Posterior cingulate gyrus (tissue), 11 donors: ENCODE results near the gene ACSL1.
"Not testable (repeated sequence)": the region's sequence is repeated elsewhere in the genome, so short reads cannot be mapped to it uniquely, and the experiment has no call there.

Experiments
- DNase-seq, 10 donors: peaks; one replicate each; pipeline versions ENCODE4 v3.0.0 to v3.0.0-alpha.2; 2020 to 2021; ENCODE audit warnings: mixed read lengths in 3 of 10
- intact Hi-C: fragments of 100-400 bp; cut with DNase I; formaldehyde crosslinking; loops from one replicate; pipeline ENCODE4 v1.15.1; 2023

Gene ACSL1

DNA sequence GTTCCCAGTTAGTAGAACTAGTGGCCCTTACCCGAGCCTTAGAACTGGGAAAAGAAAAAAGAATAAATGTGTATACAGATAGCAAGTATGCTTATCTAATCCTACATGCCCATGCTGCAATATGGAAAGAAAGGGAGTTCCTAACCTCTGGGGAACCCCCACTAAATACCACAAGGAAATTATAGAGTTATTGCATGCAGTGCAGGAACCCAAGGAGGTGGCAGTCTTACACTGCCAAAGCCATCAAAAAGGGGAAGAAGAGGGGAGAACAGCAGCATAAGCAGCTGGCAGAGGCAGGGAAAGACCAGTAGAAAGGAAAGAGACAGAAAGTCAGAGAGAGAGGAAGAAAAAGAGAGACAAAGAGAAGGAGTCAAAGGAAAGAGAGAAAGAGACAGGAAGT is 86.2 kb downstream of the ACSL1 start:
- DNase-seq, intact Hi-C loops: not testable (repeated sequence)

DNA sequence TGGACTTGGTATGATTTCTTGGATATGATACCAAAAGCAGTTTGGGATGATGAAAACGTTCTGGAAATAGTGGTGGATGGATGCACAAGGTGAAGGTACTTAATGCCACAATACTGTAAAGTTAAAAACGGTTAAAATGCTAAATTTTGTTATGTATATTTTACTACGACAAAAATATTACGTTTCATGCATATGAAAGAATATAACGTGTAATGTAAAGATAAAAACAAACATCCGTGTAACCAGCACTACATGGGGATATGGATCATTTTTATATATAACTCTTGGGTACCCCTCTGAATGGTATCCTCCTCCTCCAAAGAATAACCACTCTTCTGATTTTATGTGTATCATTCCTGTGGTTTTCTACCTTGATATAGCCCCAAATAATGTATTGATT is 91.0 kb downstream of the ACSL1 start:
- intact Hi-C loops, result loop anchor here (1.0 to 5.0 kb wide), 3 partner anchors 84 to 197 kb away; no protein-coding TSS in a partner anchor

DNA sequence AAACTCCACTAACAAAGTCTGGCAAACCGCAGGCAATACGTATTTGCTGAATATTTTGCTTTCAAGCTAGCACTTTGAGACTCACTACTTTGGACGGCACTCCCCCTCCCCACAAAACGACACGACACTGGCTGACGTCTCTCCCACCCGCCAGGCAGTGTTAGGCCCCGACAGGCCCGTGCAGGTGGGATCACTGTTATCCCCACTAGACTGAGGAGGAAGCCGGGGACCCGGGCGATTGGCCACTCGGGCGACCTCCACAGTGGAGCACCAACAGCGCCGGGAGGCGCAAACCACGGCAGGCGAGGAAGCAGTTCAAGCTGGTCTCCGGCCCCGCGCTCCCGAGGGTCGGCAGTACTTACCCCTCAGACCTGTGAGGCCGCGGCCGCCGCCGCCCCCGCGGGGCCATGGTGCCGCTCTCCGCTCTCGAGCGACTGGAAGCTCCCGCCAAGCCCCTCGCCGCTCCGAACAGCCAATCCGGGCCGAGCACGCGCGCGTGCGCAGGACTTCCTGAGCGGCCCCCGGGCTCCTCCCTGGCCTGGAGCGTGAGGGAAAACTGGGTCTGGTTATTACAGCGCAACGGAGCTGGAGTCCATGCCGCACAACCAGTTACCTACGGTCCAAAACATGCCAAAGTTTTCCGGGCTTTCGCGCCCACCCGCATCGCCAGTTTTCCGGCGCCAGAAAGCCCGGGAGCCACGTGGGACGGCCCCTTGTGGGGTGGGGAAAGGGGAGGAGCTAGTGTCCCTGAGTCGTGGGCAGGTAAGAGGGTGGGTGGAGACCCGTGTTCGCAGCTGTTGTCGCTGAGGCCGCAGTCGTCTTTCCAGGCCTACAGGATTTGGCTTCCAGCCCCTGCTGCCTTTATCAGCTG is 91.9 kb downstream of the ACSL1 start, which contains the start of gene CENPU:
Gene CENPU (minus strand): TSS at position 443 of the 871 bp plus-strand sequence. CDS start 34 bp downstream, at position 409.
- intact Hi-C loops, result loop anchor here (1.0 to 5.0 kb wide), 3 partner anchors 83 to 197 kb away; no protein-coding TSS in a partner anchor
- DNase-seq, result peak; percentile 91 to 99 (median 96)

More for the DNA sequence above, 91.0 kb downstream of the ACSL1 start:
- DNase-seq, result no peak

DNA sequence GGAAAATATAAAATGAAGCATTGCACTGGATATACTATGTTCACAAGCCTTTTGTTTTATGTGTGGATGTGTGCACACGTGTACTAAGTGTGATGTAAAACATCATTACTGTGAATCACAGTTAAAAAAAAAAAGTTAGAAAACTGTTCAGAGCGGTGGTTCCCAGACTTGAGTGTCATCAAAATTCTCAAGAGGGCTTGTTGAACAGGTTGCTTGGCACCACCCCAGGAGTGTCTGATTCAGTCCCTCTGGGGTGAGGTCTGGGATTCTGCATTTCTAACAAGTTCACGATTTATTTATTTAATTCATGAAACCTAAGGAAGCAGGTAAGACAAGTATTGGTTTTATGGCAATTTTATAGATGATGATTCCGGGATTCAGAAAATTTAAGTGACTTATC is 93.6 kb downstream of the ACSL1 start:
- no peak for DNase-seq
- intact Hi-C loops, result loop anchor here (5.0 kb wide), 1 partner anchor 195 kb away; no protein-coding TSS in a partner anchor

DNA sequence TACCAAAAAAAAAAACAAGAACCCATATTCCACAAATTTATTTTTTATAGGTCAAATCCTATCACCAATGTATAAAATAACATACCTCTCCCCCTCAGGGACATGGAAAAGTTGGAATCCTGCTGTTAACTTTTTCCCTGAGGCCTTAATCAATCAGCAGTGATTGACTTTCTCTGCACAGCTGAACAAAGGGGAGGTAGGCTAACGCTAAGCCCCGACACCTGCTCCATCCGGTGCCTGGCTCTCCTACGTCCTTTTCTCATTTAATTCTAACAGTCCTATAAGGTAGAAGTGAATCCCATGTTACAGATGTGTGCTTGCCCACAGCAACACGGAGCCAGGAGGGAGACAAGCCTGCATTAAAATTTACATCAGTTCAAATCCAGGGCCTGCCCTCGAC is 94.7 kb downstream of the ACSL1 start:
- DNase-seq, result no peak
- intact Hi-C loops, result loop anchor here (5.0 kb wide), 1 partner anchor 194 kb away; no protein-coding TSS in a partner anchor

DNA sequence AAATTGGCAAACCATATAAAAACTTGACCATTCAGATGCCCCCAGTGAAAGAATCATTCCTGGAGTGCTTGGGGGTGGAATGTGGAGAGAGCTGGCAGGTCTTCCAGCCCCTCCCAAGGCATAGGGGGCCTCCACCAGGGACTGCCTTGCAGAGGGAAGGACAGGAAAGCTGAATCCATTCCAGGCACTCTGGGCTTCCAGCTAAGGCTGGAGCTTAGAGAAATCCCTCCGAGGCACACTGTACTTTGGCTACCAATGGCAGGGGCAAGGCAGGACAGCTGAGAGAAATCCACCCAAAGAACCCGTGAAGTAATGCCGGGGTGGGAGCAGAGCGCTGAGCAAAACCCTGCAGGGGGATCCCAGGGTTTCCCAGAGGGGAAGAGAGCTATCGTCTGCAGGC is 95.8 kb downstream of the ACSL1 start:
- no peak for DNase-seq

DNA sequence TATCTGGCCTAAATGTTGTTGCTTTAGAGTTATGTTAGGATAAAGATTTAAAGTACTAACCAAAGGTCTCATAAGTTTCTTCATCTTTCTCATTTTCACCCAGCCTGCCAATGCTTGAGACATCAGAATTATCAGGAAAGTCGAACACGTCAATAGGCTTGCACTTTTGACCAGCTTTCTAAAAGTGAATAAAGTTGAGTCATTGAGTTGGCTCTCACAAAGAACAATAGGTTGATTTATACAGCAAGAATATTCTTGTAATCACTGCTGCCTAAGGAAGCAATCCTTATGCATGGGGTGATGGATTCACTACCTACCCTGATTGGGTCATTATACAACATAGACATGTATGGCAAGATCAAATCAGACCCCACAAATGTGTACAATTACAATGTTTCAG is 96.9 kb downstream of the ACSL1 start:
- no peak for DNase-seq
- intact Hi-C loops, result no loop called here

More for the DNA sequence above, 95.8 kb downstream of the ACSL1 start:
- intact Hi-C loops, result loop anchor here (5.0 kb wide), 1 partner anchor 193 kb away; no protein-coding TSS in a partner anchor

DNA sequence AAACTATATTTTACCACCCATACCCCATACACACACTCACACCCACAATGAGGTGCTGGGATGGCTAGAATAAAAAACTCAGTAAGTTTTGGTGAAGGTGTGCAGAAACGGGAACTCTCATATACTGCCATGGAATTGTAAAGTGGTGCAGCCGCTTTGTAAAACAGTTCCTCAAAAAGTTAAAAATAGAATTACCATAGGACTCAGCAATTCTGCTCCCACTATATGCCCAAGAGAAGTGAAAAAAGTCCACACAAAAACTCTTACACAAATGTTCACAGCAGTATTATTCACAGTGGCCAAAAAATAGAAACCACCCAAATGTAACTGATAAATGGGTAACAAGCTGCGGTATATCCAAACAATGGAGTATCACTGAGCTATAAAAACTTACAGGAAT is 98.3 kb downstream of the ACSL1 start:
- intact Hi-C loops, result no loop called here
- no peak for DNase-seq

DNA sequence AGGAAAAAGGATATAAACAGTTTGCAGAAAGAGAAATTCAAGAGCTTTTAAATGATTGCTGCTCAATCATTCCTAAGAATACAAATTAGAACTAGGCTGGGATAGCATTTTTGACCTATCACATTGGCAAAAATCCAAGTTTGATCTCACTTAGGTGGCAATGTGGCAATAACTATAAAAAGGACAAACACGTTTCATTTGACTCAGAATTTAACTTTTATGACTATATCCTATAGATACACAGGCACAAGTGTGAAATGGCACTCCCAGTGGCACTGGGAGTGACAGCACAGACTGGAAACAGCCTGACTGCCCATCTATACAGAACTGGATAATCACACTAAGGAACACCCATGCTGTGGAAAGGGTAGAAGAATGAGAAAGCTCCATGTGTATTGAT is 103.0 kb downstream of the ACSL1 start:
- intact Hi-C loops, result no loop called here
- DNase-seq, result no peak

DNA sequence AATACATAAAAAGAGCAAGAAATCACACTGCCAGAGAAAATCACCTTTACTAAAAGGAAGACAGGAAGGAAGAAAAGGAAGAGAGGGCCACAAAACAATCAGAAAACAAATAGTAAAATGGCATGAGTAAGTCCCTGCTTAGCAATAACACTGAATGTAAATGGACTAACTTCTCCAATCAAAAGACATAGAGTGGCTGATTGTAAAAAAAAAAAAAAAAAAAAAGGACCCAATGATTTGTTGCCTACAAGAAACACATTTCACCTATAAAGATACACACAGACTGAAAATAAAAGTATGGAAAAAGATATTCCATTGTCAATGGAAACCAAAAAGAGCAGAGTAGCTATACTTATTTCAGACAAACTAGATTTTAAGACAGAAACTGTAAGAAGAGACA is 104.5 kb downstream of the ACSL1 start:
- intact Hi-C loops, result no loop called here
- no peak for DNase-seq

DNA sequence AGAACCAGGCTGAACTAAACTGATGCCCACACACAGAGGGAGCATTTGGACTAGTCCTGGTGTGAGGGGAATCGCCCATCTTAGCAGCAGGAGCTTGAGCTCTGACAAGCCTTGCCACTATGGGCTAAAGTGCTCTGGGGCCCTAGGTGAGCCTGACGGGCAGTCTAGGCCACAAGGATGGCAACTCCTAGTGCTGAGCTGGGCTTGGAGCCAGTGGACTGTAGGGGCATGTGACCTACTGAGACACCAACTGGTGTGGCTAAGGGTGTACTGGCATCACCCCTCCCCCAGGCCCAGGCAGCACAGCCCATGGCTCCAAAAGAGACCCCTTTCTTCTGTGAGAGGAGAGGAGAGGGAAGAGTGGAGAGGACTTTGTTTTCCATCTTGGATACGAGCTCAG is 106.4 kb downstream of the ACSL1 start:
- intact Hi-C loops, result no loop called here
- no peak for DNase-seq

DNA sequence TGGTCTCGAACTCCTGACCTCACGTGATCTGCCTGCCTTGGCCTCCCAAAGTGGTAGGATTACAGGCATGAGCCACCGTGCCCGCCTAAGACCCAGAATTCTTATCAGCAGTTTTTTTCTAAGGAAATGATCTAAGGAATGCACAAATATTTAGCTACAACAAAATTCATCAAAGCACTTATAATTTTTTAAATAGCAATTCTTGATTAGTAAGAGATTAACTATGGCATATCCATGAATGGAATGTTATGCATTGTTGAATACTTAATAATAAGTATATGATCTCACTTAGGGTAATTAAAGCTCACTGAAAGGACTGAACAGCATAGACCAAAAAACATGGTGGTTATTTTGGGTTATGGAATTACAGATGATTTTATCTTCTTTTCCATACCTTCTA is 110.2 kb downstream of the ACSL1 start:
- intact Hi-C loops, result no loop called here
- DNase-seq, result no peak

DNA sequence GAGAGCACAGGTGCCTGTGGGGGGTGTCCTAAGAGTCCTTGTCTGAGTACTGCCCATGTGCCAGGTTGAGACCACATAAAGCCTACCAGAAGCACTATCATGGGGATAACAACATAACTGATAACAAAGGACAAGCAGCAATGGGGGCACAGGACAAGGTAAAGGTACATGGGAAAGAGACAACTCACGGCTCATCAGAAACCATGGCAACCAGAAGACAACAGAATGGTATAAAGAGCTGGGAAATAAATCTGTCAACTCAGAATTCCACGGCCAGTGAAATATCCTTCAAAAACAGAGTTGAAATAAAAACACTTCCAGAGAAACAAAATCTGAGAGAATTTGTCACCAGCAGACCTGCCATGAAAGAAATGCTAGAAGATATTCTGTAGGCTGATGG is 111.9 kb downstream of the ACSL1 start:
- intact Hi-C loops, result no loop called here
- no peak for DNase-seq

DNA sequence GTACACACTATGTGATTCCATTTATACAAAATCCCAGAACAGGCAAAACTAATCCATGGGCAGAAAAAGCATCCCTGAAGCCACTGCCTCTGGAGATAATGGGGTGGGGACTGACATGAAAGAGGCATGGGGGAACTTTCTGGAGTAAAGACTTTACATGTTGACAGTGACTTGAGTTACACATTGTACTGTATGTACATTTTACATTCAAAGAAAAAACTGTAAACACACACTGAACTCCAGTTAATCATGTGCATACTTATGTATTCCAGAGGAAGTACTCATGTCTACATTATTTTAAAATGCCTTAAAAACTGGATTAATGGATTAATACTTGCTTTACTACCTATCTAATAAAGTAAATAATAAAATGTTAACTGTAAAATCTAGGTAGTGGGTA is 113.4 kb downstream of the ACSL1 start:
- intact Hi-C loops, result no loop called here
- no peak for DNase-seq

DNA sequence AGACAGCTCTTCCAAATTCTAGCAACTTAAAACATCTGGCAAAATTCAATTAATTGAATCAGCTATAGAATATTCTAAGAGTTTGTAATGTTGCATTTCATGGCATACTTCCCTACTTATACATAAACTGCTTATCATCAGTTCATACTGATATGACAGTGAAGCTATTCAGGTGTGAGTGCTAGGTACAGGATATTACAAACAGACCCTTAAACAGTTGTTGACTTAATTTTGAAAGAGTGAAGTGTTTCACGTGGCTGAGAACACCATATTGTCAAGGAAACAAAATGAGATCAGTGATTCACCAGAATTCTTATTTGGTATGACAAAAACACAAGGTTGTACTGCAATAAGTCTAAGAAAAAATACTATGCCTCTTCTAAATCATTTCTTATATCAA is 119.3 kb downstream of the ACSL1 start:
- no peak for DNase-seq

DNA sequence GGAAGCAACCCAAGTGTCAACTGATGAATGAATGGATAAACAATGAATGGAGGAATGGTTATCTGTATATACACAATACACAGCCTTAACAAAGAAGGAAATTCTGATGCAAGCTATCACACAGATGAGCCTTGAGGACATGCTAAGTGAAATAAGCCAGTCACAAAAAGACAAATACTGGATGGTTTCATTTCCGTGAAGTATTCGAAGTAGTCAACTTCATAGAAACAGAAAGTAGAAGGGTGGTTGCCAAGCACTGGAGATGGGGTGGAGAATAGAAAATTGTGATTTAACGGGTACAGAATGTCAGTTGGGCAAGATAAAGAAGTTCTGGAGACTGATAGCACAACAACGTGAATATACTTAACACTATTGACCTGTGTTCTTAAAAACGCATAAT is 120.1 kb downstream of the ACSL1 start:
- intact Hi-C loops, result no loop called here
- DNase-seq, result no peak

More for the DNA sequence above, 119.3 kb downstream of the ACSL1 start:
- intact Hi-C loops, result no loop called here
